Body of pancreas (tissue), 4 donors: ENCODE data around the gene UEVLD.

ENCODE experiments used
- POLR2A ChIP-seq, 3 donors: fragments of 450-650 bp; IDR thresholded peaks; one replicate each; pipeline ENCODE4 v1.6.1; 2016; ENCODE audit warnings: antibody characterized with exemption in 3 of 3, mild to moderate bottlenecking in 2 of 3
- TF ChIP-seq, protein P1 (sequence below), 7 experiments: fragments of 450-650 bp in 4 of 7; fragments of 200-600 bp in 3 of 7; sonication (generic) in 3 of 7; IDR thresholded peaks; one replicate each; pipeline ENCODE4 v1.5.1; 2016 to 2019; ENCODE audit warnings: antibody characterized with exemption in 7 of 7

DNA sequence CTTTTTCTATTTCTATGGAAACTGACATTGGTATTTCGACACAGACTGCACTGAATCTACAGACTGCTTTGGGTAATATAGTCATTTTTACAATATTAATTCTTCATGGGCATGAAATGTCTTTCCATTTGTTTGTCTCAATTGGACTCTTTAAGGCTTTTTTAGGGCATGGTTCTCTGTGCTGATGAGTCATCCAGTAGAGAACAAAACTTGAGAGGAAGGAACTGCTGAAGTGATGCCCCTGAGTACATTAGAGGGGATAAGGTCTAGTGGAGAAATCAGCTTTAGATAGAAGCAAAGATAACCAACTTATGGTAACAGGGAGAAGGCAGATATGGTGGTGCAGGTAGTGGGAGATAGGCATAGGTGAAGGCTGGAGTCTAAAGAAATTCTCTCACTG lies 86.9 kb downstream of the UEVLD start:
- no peak for TF ChIP-seq POLR2A (IDR thresholded peaks at IDR 0.05)
- TF ChIP-seq, protein P1, sequence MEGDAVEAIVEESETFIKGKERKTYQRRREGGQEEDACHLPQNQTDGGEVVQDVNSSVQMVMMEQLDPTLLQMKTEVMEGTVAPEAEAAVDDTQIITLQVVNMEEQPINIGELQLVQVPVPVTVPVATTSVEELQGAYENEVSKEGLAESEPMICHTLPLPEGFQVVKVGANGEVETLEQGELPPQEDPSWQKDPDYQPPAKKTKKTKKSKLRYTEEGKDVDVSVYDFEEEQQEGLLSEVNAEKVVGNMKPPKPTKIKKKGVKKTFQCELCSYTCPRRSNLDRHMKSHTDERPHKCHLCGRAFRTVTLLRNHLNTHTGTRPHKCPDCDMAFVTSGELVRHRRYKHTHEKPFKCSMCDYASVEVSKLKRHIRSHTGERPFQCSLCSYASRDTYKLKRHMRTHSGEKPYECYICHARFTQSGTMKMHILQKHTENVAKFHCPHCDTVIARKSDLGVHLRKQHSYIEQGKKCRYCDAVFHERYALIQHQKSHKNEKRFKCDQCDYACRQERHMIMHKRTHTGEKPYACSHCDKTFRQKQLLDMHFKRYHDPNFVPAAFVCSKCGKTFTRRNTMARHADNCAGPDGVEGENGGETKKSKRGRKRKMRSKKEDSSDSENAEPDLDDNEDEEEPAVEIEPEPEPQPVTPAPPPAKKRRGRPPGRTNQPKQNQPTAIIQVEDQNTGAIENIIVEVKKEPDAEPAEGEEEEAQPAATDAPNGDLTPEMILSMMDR (IDR thresholded peaks at IDR 0.05) = no peak
